Brain microvascular endothelial cell (primary cell): Measurements from ENCODE around the gene DPEP1.

ENCODE experiments used
- DNase-seq: peaks from one replicate; pipeline ENCODE4 v3.0.0-alpha.2; 2020
- H3K27ac ChIP-seq: fragments of 250-450 bp; sonication (Bioruptor Pico); 2 replicates; pipeline ENCODE4 v1.5.1; 2020; ENCODE audit warnings: mild to moderate bottlenecking, moderate library complexity
- H3K27me3 ChIP-seq: fragments of 250-450 bp; sonication (Bioruptor Pico); replicated peaks from 2 replicates; pipeline ENCODE4 v1.5.1; 2020; ENCODE audit warnings: mild to moderate bottlenecking
- H3K36me3 ChIP-seq: fragments of 250-450 bp; sonication (Bioruptor Pico); replicated peaks from 2 replicates; pipeline ENCODE4 v1.5.1; 2020; ENCODE audit warnings: mild to moderate bottlenecking
- H3K4me3 ChIP-seq: 2 replicates; pipeline ENCODE4 v1.5.1; 2011; ENCODE audit warnings: low read depth, mild to moderate bottlenecking, control low read depth, low read length, moderate library complexity
- in situ Hi-C: cut with HindIII; loops from 2 replicates; pipeline ENCODE4 v1.10.0; 2017; ENCODE audit warnings: low sequenced_read_pairs, low pct_ligation_motif_present
- TF ChIP-seq, protein P1 (sequence below): IDR thresholded peaks from 2 replicates; pipeline ENCODE4 v1.5.1; 2011; ENCODE audit warnings: low read depth, mild to moderate bottlenecking, moderate library complexity, low read length, control low read depth, inconsistent platforms; ENCODE audit errors: missing control alignments

DPEP1 gene

DNA sequence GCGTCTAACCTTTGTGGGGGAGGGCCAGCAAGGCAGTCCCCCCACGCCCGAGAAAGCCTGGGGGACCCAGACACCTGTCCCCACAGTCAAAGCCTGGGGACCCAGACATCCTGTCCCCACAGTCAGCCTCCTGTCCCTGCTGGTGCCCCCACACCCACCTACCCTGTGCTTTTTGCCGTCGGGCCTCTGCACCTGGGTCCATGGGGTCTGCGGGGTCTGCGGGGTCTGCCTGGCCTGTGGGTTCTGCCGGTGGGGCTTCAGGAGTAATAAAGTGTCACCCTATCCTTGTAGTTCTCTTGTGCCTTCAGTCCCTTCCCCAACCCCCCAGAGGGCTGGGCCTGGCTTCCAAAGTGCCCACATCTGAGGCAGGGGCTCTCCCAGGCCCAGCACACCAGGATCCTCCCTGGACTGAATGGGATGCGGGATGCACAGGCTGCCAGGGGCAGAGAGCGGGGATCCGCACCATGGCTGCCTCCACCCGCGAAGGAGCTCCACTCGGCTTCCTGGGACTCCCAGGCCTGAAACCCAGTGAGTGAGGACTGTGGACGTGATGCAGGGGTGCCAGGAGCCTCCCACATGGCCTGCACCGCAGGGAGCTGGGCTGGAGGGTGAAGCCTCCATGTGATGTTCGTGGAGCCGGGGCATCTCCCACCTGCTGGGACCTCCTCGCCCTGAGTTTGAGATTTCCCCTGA is 16.3 kb upstream of the DPEP1 start:
- Histone ChIP-seq H3K27me3 (no peaks in the 10 kb centered on the region), H3K36me3 (no peaks in the 10 kb centered on the region), H3K4me3 (no peak overlapping the region), H3K27ac (no peak overlapping the region)
- DNase-seq: no peak
- TF ChIP-seq, protein P1, sequence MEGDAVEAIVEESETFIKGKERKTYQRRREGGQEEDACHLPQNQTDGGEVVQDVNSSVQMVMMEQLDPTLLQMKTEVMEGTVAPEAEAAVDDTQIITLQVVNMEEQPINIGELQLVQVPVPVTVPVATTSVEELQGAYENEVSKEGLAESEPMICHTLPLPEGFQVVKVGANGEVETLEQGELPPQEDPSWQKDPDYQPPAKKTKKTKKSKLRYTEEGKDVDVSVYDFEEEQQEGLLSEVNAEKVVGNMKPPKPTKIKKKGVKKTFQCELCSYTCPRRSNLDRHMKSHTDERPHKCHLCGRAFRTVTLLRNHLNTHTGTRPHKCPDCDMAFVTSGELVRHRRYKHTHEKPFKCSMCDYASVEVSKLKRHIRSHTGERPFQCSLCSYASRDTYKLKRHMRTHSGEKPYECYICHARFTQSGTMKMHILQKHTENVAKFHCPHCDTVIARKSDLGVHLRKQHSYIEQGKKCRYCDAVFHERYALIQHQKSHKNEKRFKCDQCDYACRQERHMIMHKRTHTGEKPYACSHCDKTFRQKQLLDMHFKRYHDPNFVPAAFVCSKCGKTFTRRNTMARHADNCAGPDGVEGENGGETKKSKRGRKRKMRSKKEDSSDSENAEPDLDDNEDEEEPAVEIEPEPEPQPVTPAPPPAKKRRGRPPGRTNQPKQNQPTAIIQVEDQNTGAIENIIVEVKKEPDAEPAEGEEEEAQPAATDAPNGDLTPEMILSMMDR: no peak
- in situ Hi-C loops: no loop called here

DNA sequence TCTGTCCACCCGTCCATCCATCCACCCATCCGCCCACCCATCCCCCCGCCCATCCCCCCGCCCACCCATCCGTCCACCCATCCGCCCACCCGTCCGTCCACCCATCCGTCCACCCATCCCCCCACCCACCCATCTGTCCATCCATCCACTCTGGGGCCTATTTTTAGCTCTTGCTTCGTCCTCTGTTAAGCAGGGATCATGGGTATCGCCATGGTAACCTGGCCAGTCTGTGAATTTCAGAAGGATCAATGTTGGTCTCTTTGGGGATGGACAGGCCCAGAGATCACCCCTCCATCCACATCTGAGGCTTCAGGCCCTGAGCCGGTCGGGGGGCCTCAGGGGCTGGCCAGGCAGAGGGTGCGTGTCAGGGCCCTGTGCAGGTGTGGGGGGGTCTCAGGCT is 15.2 kb upstream of the DPEP1 start:
- TF ChIP-seq, protein P1: no peak
- in situ Hi-C loops: no loop called here
- DNase-seq: peak; percentile 73

GRCh38 chr16:89599451-89599858 is 14.0 kb upstream of the DPEP1 start:
- DNase-seq: no peak
- H3K4me3 ChIP-seq: no peak overlapping the region

More for the DNA sequence above, 15.2 kb upstream of the DPEP1 start:
- Histone ChIP-seq H3K27me3 (no peaks in the 10 kb centered on the region), H3K36me3 (no peaks in the 10 kb centered on the region), H3K27ac (no peak overlapping the region), H3K4me3 (no peak overlapping the region)

GRCh38 chr16:89599902-89600301 is 13.5 kb upstream of the DPEP1 start:
- no peak overlapping the region for H3K4me3 ChIP-seq
- no peak for DNase-seq
- H3K27ac ChIP-seq: no peak overlapping the region
- in situ Hi-C loops: no loop called here
- H3K27me3 ChIP-seq: no peaks in the 10 kb centered on the region
- no peaks in the 10 kb centered on the region for H3K36me3 ChIP-seq
- TF ChIP-seq, protein P1: no peak

More at GRCh38 chr16:89599451-89599858, 14.0 kb upstream of the DPEP1 start:
- Histone ChIP-seq H3K27ac (no peak overlapping the region), H3K27me3 (no peaks in the 10 kb centered on the region), H3K36me3 (no peaks in the 10 kb centered on the region)
- in situ Hi-C loops: no loop called here
- TF ChIP-seq, protein P1: peak; percentile 56

GRCh38 chr16:89600427-89600826 is 13.0 kb upstream of the DPEP1 start:
- TF ChIP-seq, protein P1: no peak
- H3K27me3 ChIP-seq: no peaks in the 10 kb centered on the region

GRCh38 chr16:89600956-89601355 is 12.5 kb upstream of the DPEP1 start:
- no peaks in the 10 kb centered on the region for H3K27me3 ChIP-seq
- H3K4me3 ChIP-seq: no peak overlapping the region
- no peaks in the 10 kb centered on the region for H3K36me3 ChIP-seq
- in situ Hi-C loops: no loop called here
- no peak overlapping the region for H3K27ac ChIP-seq
- TF ChIP-seq, protein P1: no peak
- no peak for DNase-seq

More at GRCh38 chr16:89600427-89600826, 13.0 kb upstream of the DPEP1 start:
- H3K27ac ChIP-seq: no peak overlapping the region
- H3K36me3 ChIP-seq: no peaks in the 10 kb centered on the region
- no peak for DNase-seq
- in situ Hi-C loops: no loop called here
- H3K4me3 ChIP-seq: no peak overlapping the region
